Mucosa of rectum (tissue), 2 donors: ENCODE measurements around the gene VAC14.

ENCODE experiments used
- H3K27ac ChIP-seq, 2 donors: one replicate each; pipeline ENCODE4 v1.7.0; 2013; ENCODE audit warnings: inconsistent platforms in 2 of 2, low read depth in 2 of 2, low read length in 2 of 2
- H3K27me3 ChIP-seq, 2 donors: one replicate each; pipeline ENCODE4 v1.7.0; 2013; ENCODE audit warnings: low read length in 2 of 2; ENCODE audit not compliant: control insufficient read depth in 2 of 2, insufficient read depth in 2 of 2
- H3K36me3 ChIP-seq, 2 donors: one replicate each; pipeline ENCODE4 v1.7.0; 2013; ENCODE audit warnings: low read length in 2 of 2; ENCODE audit not compliant: control insufficient read depth in 2 of 2, insufficient read depth in 2 of 2
- H3K4me1 ChIP-seq, 2 donors: one replicate each; pipeline ENCODE4 v1.7.0; 2013; ENCODE audit warnings: low read length in 2 of 2, mild to moderate bottlenecking in 1 of 2; ENCODE audit not compliant: control insufficient read depth in 2 of 2, insufficient read depth in 2 of 2
- H3K4me3 ChIP-seq, 2 donors: one replicate each; pipeline ENCODE4 v1.7.0; 2013; ENCODE audit warnings: low read length in 2 of 2
- H3K9ac ChIP-seq, 2 donors: one replicate each; pipeline ENCODE4 v1.7.0; 2013; ENCODE audit warnings: low read length in 2 of 2, low read depth in 1 of 2, mild to moderate bottlenecking in 1 of 2
- H3K9me3 ChIP-seq, 2 donors: one replicate each; pipeline ENCODE4 v1.7.0; 2013; ENCODE audit warnings: low read length in 2 of 2; ENCODE audit not compliant: control insufficient read depth in 2 of 2
- donor health status: healthy.
- donor health status: Normal muscosa, but diverticular disease.

VAC14 gene

GRCh38 chr16:70753228-70753627, 47.7 kb downstream of the VAC14 start:
- Histone ChIP-seq H3K9ac (no peak overlapping the region), H3K36me3 (peaks cover 0 to 14% of the 10 kb centered on the region in 2 donors), H3K27me3 (no peaks in the 10 kb centered on the region), H3K27ac (no peak overlapping the region), H3K9me3 (no peaks in the 10 kb centered on the region), H3K4me3 (no peak overlapping the region), H3K4me1 (peaks cover 29 to 37% of the 10 kb centered on the region in 2 donors)

- Histone ChIP-seq H3K27me3 (no peaks in the 10 kb centered on the region), H3K9ac (no peak overlapping the region), H3K36me3 (peaks cover 0 to 9% of the 10 kb centered on the region in 2 donors), H3K27ac (no peak overlapping the region), H3K9me3 (no peaks in the 10 kb centered on the region), H3K4me1 (peaks cover 35 to 45% of the 10 kb centered on the region in 2 donors), H3K4me3 (no peak overlapping the region)
Observed at GRCh38 chr16:70752426-70752825, 48.5 kb downstream of the VAC14 start.

DNA sequence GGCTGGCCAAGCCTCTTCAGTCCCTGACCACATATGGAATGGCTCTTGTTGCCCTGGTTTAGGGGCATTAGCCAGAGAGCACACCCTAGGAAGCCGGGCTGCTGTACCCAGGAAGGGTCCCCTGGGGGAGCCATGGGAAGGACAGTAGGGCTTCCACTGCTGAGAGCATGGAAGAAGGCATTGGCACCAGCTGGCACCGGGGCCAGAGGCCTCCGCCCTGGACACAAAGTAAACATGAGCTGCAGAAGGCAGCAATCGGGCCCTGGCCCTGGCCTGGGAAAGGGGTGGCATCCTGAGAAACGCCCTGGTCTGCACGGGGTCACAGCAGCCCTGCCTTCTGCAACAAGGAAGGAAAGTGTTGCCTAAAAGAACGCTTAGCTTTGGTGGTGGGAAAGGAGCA, 49.4 kb downstream of the VAC14 start:
- no peak overlapping the region for H3K4me3 ChIP-seq

DNA sequence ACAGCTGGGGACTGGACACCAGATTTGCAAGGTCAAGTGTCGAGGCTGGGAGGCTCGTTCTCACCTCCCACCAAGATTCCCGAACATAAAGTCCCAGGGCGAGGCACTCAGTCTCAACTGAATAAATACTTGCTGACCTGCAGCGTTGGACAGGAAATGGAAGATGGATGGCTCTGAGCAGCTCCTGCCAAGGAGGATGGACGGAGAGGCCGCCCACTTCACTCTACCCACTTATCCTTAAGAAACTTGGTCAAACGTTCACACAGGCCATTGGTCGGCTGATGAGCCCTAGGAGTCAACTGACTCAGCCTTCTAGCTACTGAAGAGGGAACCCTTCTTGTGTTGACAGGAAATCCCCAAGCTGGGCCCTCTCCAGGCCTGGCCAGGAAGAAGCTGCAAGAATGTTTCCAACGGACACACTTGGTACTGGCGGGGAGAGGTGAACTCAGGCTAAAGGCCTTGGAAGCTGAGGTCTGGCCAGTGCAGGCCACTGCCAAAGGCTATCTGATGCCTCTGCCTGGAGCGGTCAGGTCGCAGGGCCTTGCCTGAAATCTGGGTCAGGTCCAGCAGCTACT, 50.0 kb downstream of the VAC14 start:
- H3K9ac ChIP-seq = no peak overlapping the region
- peak overlapping the region; percentile 79 to 81 for H3K27ac ChIP-seq
- peaks cover 47 to 60% of the 10 kb centered on the region in 2 donors for H3K4me1 ChIP-seq

More for the DNA sequence above, 49.4 kb downstream of the VAC14 start:
- no peaks in the 10 kb centered on the region for H3K27me3 ChIP-seq
- H3K9me3 ChIP-seq = no peaks in the 10 kb centered on the region
- H3K27ac ChIP-seq = peak overlapping the region; percentile 61 to 80
- H3K9ac ChIP-seq = no peak overlapping the region
- H3K4me1 ChIP-seq = peaks cover 41 to 53% of the 10 kb centered on the region in 2 donors
- H3K36me3 ChIP-seq = peaks cover 0 to under 1% of the 10 kb centered on the region in 2 donors

GRCh38 chr16:70749681-70750601, 51.0 kb downstream of the VAC14 start:
- no peaks in the 10 kb centered on the region for H3K27me3 ChIP-seq
- no peaks in the 10 kb centered on the region for H3K9me3 ChIP-seq
- no peaks in the 10 kb centered on the region for H3K36me3 ChIP-seq
- H3K9ac ChIP-seq = peak overlapping the region; percentile 3 to 26
- H3K4me3 ChIP-seq = no peak overlapping the region
- H3K27ac ChIP-seq = peak overlapping the region; percentile 79 to 81
- H3K4me1 ChIP-seq = peaks cover 47 to 61% of the 10 kb centered on the region in 2 donors

More for the DNA sequence above, 50.0 kb downstream of the VAC14 start:
- Histone ChIP-seq H3K36me3 (no peaks in the 10 kb centered on the region), H3K9me3 (no peaks in the 10 kb centered on the region), H3K27me3 (no peaks in the 10 kb centered on the region), H3K4me3 (no peak overlapping the region)

DNA sequence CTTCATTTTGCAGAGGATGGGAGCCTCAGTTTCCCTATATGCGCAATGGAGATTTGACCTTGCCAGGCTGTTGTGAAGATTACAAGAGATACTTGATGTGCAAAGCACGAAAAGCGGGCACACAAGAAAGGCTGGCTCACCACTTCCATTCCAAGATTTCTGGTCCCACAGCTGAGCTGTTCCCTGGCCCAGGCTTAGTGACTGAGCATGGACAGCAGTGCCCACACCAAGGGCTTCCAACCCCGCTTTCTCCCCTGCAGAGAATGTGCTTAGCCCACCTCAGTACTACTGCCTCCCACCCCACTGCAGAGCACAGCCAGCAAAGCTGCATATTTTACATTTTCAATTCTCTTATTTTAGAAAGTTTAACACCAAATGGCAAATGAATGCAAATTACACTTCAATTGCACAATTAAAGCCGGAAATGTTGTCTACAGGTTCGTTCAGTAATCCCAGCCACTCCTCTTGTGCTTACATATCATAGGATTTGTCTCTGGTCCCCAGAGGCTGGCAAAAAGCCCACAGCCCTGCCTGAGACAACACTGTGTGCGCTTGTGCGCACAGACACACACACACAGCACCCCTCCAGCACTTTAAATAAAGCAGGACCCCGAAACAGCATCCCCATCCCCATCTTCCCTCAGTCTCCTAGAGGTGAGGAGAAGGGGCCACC, 51.8 kb downstream of the VAC14 start:
- no peaks in the 10 kb centered on the region for H3K27me3 ChIP-seq
- H3K4me3 ChIP-seq = no peak overlapping the region
- peak overlapping the region; percentile 79 to 81 for H3K27ac ChIP-seq
- H3K4me1 ChIP-seq = peaks cover 47 to 61% of the 10 kb centered on the region in 2 donors
- peak overlapping the region in 1 of 2 donors; percentile 26 for H3K9ac ChIP-seq
- H3K36me3 ChIP-seq = peaks cover 0 to 5% of the 10 kb centered on the region in 2 donors
- H3K9me3 ChIP-seq = no peaks in the 10 kb centered on the region

DNA sequence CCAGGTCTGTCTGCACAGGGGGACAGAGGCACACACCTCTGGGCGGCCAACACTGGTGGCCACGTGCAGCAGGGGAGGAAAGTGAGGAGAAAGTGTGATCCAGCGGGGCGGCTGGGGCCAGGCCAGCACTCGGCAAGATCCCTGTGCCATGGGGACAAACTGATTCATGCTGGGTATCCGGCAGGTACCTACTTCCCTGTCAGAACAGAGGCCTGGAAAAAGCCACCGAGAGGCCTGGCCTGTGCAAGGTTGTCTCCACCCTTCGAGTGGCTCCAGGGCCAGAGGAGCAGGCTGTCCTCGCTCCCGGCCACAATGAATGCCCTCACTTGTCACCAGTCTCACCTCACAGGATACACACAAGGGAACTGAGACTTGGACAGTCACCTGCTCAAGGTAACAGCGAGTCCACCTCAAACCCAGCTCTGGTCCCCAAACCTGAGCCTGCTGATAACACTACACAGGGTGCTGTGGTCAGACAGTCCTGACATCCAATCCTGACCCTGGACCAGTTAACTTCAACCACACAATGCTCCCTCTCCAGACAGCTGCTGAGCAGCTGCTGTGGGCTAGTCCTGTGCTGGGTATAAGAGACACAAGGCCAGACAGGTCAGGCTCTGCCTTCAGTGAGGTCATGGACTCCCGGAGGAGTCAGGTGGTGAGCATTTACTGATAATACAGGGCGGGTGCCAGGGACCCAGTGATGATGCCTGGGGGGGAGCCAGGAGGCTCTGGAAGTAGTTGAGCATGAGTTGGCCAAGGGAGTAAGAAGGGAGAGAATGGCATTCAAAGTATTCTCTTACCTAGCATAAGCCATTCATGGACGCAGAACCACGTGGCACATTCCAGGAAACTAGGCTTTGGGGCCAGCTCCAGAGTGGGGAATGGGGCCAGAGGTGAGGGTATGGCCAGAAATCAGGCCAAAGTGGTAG, 53.0 kb downstream of the VAC14 start:
- Histone ChIP-seq H3K36me3 (peaks cover 0 to 11% of the 10 kb centered on the region in 2 donors), H3K9ac (peak overlapping the region; percentile 16 to 17), H3K4me1 (peaks cover 47 to 61% of the 10 kb centered on the region in 2 donors), H3K27ac (peak overlapping the region; percentile 75 to 79), H3K27me3 (no peaks in the 10 kb centered on the region), H3K4me3 (no peak overlapping the region), H3K9me3 (no peaks in the 10 kb centered on the region)

DNA sequence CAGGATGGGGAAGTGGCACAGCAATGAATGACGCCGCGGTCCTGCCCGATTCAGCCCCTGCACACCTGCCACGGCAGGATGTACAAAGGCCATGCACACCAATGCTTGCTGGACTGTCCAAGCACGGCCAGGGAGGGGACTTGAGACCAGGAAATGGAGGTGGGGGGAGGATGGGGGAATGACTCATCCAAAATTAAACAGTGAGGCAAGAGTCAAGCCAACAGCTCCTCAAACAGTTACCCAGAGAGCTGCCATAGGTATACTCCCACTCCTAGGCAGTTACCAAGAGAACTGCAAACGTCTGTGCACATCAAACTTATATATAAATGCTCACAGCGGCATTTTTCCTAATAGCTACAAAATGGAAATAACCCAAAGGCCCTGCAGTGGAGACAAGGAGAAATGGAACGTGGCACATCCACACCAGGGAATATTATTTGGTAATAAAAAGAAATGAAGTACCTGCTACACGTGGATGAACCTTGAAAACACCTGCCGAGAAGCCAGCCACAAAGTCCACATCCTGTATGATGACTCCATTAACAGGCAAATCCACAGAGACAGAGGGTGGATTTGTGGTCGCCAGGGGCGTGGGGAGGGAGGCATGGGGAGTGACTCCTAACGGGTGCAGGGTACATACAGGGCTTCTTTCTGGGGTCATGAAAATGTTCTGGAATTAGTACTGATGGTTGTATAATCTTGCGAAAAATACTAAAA, 54.1 kb downstream of the VAC14 start:
- no peaks in the 10 kb centered on the region for H3K9me3 ChIP-seq
- peak overlapping the region in 1 of 2 donors; percentile 48 for H3K9ac ChIP-seq
- peaks cover 47 to 57% of the 10 kb centered on the region in 2 donors for H3K4me1 ChIP-seq

More for the DNA sequence above, 54.1 kb downstream of the VAC14 start:
- Histone ChIP-seq H3K36me3 (peaks cover 0 to 11% of the 10 kb centered on the region in 2 donors), H3K27ac (peak overlapping the region; percentile 75 to 79), H3K4me3 (peak overlapping the region in 1 of 2 donors; percentile 18), H3K27me3 (no peaks in the 10 kb centered on the region)
